Nephron progenitor cell (in vitro differentiated cells): ENCODE results near the gene ZNF354C.

ENCODE experiments used
- DNase-seq: peaks from one replicate; pipeline ENCODE4 v3.0.0; 2021
- H3K27ac Mint-ChIP-seq: 2 replicates; pipeline ENCODE4 v1.8.0; 2021; ENCODE audit warnings: mild to moderate bottlenecking, moderate library complexity, mixed read lengths
- H3K27me3 Mint-ChIP-seq: 2 replicates; pipeline ENCODE4 v1.8.0; 2021; ENCODE audit warnings: mild to moderate bottlenecking, low read depth, mixed read lengths; ENCODE audit not compliant: poor library complexity
- H3K36me3 Mint-ChIP-seq: 2 replicates; pipeline ENCODE4 v1.8.0; 2021; ENCODE audit warnings: low read depth, mixed read lengths
- H3K4me1 Mint-ChIP-seq: 2 replicates; pipeline ENCODE4 v1.8.0; 2021; ENCODE audit warnings: mixed read lengths
- H3K4me3 Mint-ChIP-seq: 2 replicates; pipeline ENCODE4 v1.8.0; 2021; ENCODE audit warnings: mild to moderate bottlenecking, moderate library complexity, mixed read lengths
- H3K9me3 Mint-ChIP-seq: 2 replicates; pipeline ENCODE4 v1.8.0; 2021; ENCODE audit warnings: mild to moderate bottlenecking, moderate library complexity, mixed read lengths
- CTCF ChIP-seq: fragments of 200-600 bp; sonication (generic); IDR thresholded peaks from 2 replicates; pipeline ENCODE4 v1.5.0; 2021; ENCODE audit warnings: antibody characterized with exemption

ZNF354C gene

GRCh38 chr5:179132586-179133355 lies 72.6 kb downstream of the ZNF354C start:
- DNase-seq, result no peak
- no peak for TF ChIP-seq CTCF
- H3K4me1 Mint-ChIP-seq, result no peaks in the 10 kb centered on the region
- H3K27ac Mint-ChIP-seq, result peak overlapping the region; percentile 27
- H3K9me3 Mint-ChIP-seq, result peaks cover 51% of the 10 kb centered on the region
- peaks cover 5% of the 10 kb centered on the region for H3K27me3 Mint-ChIP-seq
- no peak overlapping the region for H3K4me3 Mint-ChIP-seq
- H3K36me3 Mint-ChIP-seq, result peaks cover 27% of the 10 kb centered on the region
